T-helper 17 cell (primary cell): ENCODE results near the gene ZNF792. TPM values are rescaled to one million over a fixed set of nuclear protein-coding genes. Genes with fewer than 3 reads are reported as not detected.
"Not testable (repeated sequence)": the region's sequence is repeated elsewhere in the genome, so short reads cannot be mapped to it uniquely, and the experiment has no call there.

ENCODE experiments used
- ATAC-seq: fragments of 150-1000 bp; cut with Tn5 transposase; 2 replicates; pipeline ENCODE4 v1.10.0; 2021; ENCODE audit warnings: mild to moderate bottlenecking, moderate library complexity
- DNase-seq, 3 donors: peaks; one replicate each; pipeline versions ENCODE4 v3.0.0 to v3.0.0-alpha.2; 2020 to 2021
- H3K9me3 ChIP-seq: one replicate; pipeline ENCODE4 v1.7.0; 2013; ENCODE audit warnings: low read length, mild to moderate bottlenecking; ENCODE audit not compliant: control insufficient read depth, poor library complexity, severe bottlenecking
- H3K27ac Mint-ChIP-seq: one replicate; pipeline ENCODE4 v1.8.0; 2022; ENCODE audit warnings: mild to moderate bottlenecking, moderate library complexity, mixed read lengths
- H3K27me3 Mint-ChIP-seq: one replicate; pipeline ENCODE4 v1.8.0; 2022; ENCODE audit warnings: mixed read lengths
- H3K36me3 Mint-ChIP-seq: one replicate; pipeline ENCODE4 v1.8.0; 2022; ENCODE audit warnings: low read depth, mixed read lengths
- H3K4me1 Mint-ChIP-seq: one replicate; pipeline ENCODE4 v1.8.0; 2022; ENCODE audit warnings: mild to moderate bottlenecking, mixed read lengths
- H3K4me3 Mint-ChIP-seq: one replicate; pipeline ENCODE4 v1.8.0; 2022; ENCODE audit warnings: mild to moderate bottlenecking, moderate library complexity, mixed read lengths
- total RNA-seq, 4 donors: library from RNA in 2 of 4; stranded (reverse) in 2 of 4; gene quantifications; one replicate each; pipeline ENCODE4 v1.2.3 and lab custom pipeline; 2022 to 2026

Gene ZNF792
- total RNA-seq, 2 donors from 2014 or later, result 15.1 to 15.5 TPM

GRCh38 chr19:34972163-34972705 lies 8.2 kb upstream of the ZNF792 start:
- Mint-ChIP-seq H3K4me1 (peaks cover 7% of the 10 kb centered on the region), H3K36me3 (no peaks in the 10 kb centered on the region), H3K27me3 (no peaks in the 10 kb centered on the region), H3K27ac (no peak overlapping the region), H3K4me3 (no peak overlapping the region)
- H3K9me3 ChIP-seq, result no peaks in the 10 kb centered on the region
- ATAC-seq (no peak), DNase-seq (no peak)

DNA sequence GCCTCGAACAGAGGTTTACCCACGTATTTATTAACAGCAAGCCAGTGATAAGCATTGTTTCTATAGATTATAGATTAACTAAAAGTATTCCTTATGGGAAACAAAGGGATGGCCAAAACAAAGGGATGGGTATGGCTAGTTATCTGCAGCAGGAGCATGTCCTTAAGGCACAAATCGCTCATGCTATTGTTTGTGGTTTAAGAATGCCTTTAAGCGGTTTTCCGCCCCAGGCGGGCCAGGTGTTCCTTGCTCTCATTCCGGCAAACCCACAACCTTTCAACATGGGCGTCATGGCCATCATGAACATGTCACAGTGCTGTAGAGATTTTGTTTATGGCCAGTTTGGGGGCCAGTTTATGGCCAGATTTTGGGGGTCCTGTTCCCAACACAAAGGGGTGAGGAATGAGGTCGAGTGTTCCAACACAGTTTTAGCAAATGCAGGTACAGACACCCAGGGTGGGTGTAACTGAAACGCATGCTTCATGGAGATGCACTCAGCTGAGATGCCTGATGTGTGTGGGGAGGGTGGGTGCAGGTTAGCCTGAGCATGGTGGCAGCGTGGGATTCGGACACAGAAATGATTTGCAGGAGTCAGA lies 6.3 kb upstream of the ZNF792 start:
- not testable (repeated sequence) for H3K27me3 Mint-ChIP-seq, H3K4me1 Mint-ChIP-seq, H3K4me3 Mint-ChIP-seq, H3K36me3 Mint-ChIP-seq, ATAC-seq, H3K9me3 ChIP-seq, DNase-seq
- H3K27ac Mint-ChIP-seq, result peak overlapping the region; percentile 68

GRCh38 chr19:34969721-34970120 lies 5.7 kb upstream of the ZNF792 start:
- Mint-ChIP-seq H3K36me3 (no peaks in the 10 kb centered on the region), H3K27me3 (no peaks in the 10 kb centered on the region), H3K4me3 (no peak overlapping the region), H3K27ac (peak overlapping the region; percentile 68), H3K4me1 (peaks cover 5% of the 10 kb centered on the region)
- H3K9me3 ChIP-seq, result no peaks in the 10 kb centered on the region
- ATAC-seq (no peak), DNase-seq (no peak)

DNA sequence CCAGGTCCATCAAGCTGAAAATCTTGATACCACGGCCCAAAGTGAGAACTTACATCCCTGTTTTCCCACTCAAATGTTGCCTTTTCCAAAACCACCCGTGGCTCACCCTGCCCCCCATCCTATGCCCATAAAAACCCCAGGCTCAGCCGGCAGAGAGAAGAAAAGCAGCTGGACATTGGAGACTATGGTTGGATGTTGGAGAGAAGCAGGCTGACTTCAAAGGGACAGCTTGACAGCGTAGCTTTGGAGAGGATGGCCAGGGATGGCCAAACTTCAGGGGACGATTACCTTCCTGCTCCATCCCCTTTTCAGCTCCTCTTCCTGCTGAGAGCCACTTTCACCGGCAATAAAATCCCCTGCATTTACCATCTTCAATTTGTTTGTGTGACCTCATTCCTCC lies 3.5 kb upstream of the ZNF792 start:
- Mint-ChIP-seq H3K27me3 (no peaks in the 10 kb centered on the region), H3K27ac (no peak overlapping the region), H3K4me3 (no peak overlapping the region), H3K36me3 (no peaks in the 10 kb centered on the region), H3K4me1 (peaks cover 3% of the 10 kb centered on the region)
- H3K9me3 ChIP-seq, result peaks cover 2% of the 10 kb centered on the region
- ATAC-seq, result no peak
- DNase-seq, result no peak

DNA sequence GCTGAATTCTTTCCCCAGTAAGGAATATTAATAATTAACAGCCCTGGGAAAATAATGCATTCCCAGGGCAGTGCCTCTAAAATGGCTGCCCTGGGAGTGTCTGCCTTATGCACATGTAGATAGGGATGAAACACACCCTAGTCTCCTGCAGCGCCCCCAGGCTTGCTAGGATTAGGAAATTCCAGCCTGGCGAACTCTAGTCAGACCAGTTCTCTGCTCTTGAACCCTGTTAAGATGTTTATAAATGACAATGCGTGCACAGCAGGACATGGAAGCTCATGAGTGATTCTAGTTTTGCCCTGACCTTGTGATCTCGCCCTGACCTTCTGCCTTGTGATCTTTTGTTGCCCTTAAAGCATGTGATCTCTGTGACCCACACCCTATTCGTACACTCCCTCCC lies 1.5 kb upstream of the ZNF792 start:
- H3K27me3 Mint-ChIP-seq, H3K4me1 Mint-ChIP-seq, H3K27ac Mint-ChIP-seq, H3K36me3 Mint-ChIP-seq, DNase-seq, ATAC-seq: not testable (repeated sequence)
- peak overlapping the region; percentile 4 for H3K4me3 Mint-ChIP-seq
- peaks cover 14% of the 10 kb centered on the region for H3K9me3 ChIP-seq

GRCh38 chr19:34964598-34964997 lies 569 bp upstream of the ZNF792 start:
- peaks cover 19% of the 10 kb centered on the region for H3K9me3 ChIP-seq
- Mint-ChIP-seq H3K4me3 (peak overlapping the region; percentile 64), H3K27me3 (no peaks in the 10 kb centered on the region), H3K36me3 (peaks cover 10% of the 10 kb centered on the region), H3K27ac (no peak overlapping the region), H3K4me1 (peaks cover 9% of the 10 kb centered on the region)
- DNase-seq, result no peak
- no peak for ATAC-seq

GRCh38 chr19:34962687-34963572 lies 1.1 kb downstream of the ZNF792 start:
- ATAC-seq (no peak), DNase-seq (no peak)
- Mint-ChIP-seq H3K36me3 (peaks cover 10% of the 10 kb centered on the region), H3K4me1 (peaks cover 9% of the 10 kb centered on the region), H3K4me3 (peak overlapping the region; percentile 87), H3K27ac (peak overlapping the region; percentile 75), H3K27me3 (no peaks in the 10 kb centered on the region)
- H3K9me3 ChIP-seq, result peaks cover 34% of the 10 kb centered on the region

DNA sequence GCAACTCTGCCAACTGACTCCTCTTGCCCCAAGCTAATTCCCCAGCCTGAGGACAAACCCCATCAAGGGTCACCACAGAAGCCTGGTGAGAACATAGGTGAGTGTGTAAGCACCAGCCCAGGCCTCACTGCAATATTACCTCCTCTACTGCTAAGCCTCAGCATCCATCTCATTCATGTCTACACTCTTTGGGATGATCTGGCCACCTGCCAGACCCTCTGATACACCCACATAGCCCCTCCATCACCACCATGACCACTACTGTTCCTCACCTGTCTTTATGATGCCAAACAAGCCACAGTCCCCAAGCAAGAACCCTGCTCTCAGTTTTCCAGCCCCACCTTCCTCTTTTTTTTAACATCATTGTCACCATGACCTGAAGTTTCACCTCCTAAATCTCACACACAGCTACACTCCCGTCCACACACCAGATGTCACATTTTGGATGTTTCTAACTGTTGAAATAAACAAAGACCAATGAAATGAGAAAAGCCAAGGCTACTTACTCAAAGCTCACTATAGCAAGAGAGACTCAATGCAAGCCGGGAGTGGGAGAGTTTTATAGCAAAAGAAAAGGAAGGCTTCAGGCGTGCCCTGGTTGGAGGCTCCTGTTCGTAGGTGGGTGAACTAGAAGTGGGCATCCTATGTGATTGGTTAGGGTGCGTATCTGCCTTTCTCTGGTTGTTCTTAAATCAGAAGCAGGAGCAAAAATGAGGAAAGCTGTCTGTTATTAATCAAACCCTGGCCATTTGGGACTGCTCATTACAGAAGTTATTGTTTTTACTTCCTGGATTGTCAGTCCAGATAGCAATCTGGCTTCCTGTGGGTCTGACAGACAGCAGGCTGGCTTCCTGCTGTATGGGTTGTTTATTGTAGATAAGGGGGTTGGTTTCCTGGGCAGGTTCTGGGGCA lies 2.0 kb downstream of the ZNF792 start:
- H3K9me3 ChIP-seq, result peaks cover 43% of the 10 kb centered on the region
- peaks cover 9% of the 10 kb centered on the region for H3K4me1 Mint-ChIP-seq
- peak overlapping the region; percentile 87 for H3K4me3 Mint-ChIP-seq
- ATAC-seq (peak; percentile 78), DNase-seq (no peak)
- H3K36me3 Mint-ChIP-seq, result peaks cover 12% of the 10 kb centered on the region
- peak overlapping the region; percentile 75 for H3K27ac Mint-ChIP-seq
- H3K27me3 Mint-ChIP-seq, result no peaks in the 10 kb centered on the region

GRCh38 chr19:34960940-34961679 lies 2.9 kb downstream of the ZNF792 start:
- ATAC-seq (no peak), DNase-seq (no peak)
- peaks cover 9% of the 10 kb centered on the region for H3K4me1 Mint-ChIP-seq
- H3K36me3 Mint-ChIP-seq, result peaks cover 12% of the 10 kb centered on the region
- no peaks in the 10 kb centered on the region for H3K27me3 Mint-ChIP-seq
- peaks cover 50% of the 10 kb centered on the region for H3K9me3 ChIP-seq
- H3K27ac Mint-ChIP-seq, result peak overlapping the region; percentile 75
- peak overlapping the region; percentile 87 for H3K4me3 Mint-ChIP-seq

DNA sequence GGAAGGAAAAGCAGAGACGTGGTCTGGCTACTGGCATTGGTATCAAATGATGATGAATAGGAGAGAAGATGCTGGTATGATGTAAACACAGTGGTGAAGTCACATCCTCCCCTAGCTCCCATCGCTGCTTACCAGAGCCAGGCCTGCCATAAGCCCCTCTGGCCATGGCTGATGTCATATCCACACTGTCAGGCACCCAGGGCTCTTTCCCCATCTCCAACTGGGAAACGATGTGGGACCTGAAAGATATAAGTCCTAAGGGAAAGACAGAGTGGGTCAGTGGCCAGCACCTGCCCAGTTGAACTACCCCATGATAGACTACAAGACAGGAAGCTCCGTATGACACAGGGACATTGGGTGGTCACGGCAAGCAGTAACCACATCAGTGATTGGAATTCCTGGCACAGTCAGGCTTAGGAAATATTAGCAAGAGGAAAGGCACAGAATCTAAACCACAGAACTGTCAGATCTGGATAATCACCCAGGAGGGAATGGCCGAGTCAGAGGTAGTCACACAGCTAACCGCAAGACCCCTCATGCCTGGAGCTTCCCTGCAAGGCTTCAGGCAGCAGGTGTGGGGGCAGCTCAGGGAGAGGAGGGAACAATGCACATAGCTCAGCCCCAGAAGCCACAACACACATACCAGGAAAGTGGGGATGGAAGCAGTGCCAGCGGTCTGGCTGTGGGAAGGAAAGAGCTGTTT lies 3.8 kb downstream of the ZNF792 start:
- DNase-seq, result no peak
- no peaks in the 10 kb centered on the region for H3K27me3 Mint-ChIP-seq
- H3K4me1 Mint-ChIP-seq, result peaks cover 9% of the 10 kb centered on the region
- H3K4me3 Mint-ChIP-seq, result no peak overlapping the region
- H3K9me3 ChIP-seq, result peaks cover 56% of the 10 kb centered on the region
- H3K36me3 Mint-ChIP-seq, result peaks cover 12% of the 10 kb centered on the region
- no peak overlapping the region for H3K27ac Mint-ChIP-seq
- no peak for ATAC-seq

DNA sequence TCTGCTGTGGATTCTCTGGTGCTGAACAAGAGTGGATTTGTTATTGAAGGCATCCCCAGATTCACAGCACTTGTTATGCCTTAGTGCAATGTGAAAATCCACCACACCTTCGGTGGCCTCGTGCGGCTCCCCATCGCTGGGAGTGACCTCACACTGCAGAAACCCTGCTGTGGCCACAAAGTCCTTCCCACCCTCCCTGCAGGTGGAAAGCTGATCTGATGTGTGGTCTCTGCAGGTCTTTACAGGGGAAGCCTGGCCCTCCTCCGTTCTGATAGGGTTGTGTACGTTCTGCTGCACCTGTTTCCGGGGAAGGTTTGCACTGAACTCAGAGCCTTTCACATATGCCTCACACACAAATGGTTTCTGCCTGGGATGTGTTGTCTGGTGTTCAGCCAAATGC lies 5.0 kb downstream of the ZNF792 start:
- no peaks in the 10 kb centered on the region for H3K27me3 Mint-ChIP-seq
- H3K4me1 Mint-ChIP-seq, result peaks cover 9% of the 10 kb centered on the region
- no peak for ATAC-seq
- H3K27ac Mint-ChIP-seq, result no peak overlapping the region
- H3K9me3 ChIP-seq, result peaks cover 61% of the 10 kb centered on the region
- no peak for DNase-seq
- H3K4me3 Mint-ChIP-seq, result no peak overlapping the region
- peaks cover 16% of the 10 kb centered on the region for H3K36me3 Mint-ChIP-seq
